Measurements from ENCODE around the gene IPMK.

IPMK gene

GRCh38 chr10:58150290-58150689 is 117.4 kb downstream of the IPMK start:
- DNase-seq, result no peak

- no peak for DNase-seq
Observed at GRCh38 chr10:58143944-58144343, 123.8 kb downstream of the IPMK start.

Data from T1000 (cell line).